DOHH2 (cell line): ENCODE measurements around the gene ADAMTS2.

ENCODE experiments used
- H3F3A ChIP-seq: fragments of 200-600 bp; sonication (generic), shearing (Covaris generic); 2 replicates; pipeline ENCODE4 v1.6.0; 2016; ENCODE audit warnings: antibody characterized with exemption, mild to moderate bottlenecking; ENCODE audit not compliant: control insufficient read depth, insufficient read depth
- H3K27ac ChIP-seq: fragments of 200-600 bp; sonication (generic); 2 replicates; pipeline ENCODE4 v1.5.1; 2014; ENCODE audit warnings: low read depth, mild to moderate bottlenecking, low read length, moderate library complexity
- H3K27me3 ChIP-seq: fragments of 200-600 bp; sonication (generic); 2 replicates; pipeline ENCODE4 v1.6.1; 2014; ENCODE audit warnings: mild to moderate bottlenecking, low read length, mixed read lengths; ENCODE audit not compliant: control insufficient read depth
- H3K36me3 ChIP-seq: fragments of 200-600 bp; sonication (generic); 2 replicates; pipeline ENCODE4 v1.6.1; 2014; ENCODE audit warnings: mild to moderate bottlenecking, low read length, moderate library complexity, mixed read lengths; ENCODE audit not compliant: control insufficient read depth
- H3K4me1 ChIP-seq: fragments of 200-600 bp; sonication (generic); 2 replicates; pipeline ENCODE4 v1.6.1; 2014; ENCODE audit warnings: mild to moderate bottlenecking, low read length, mixed read lengths; ENCODE audit not compliant: control insufficient read depth
- H3K4me2 ChIP-seq: fragments of 200-600 bp; sonication (generic); 2 replicates; pipeline ENCODE4 v1.6.0; 2014; ENCODE audit warnings: mild to moderate bottlenecking, low read length, moderate library complexity
- H3K4me3 ChIP-seq: fragments of 200-600 bp; sonication (generic); 2 replicates; pipeline ENCODE4 v1.5.1; 2014; ENCODE audit warnings: mild to moderate bottlenecking, low read length, mixed read lengths
- H3K79me2 ChIP-seq: fragments of 200-600 bp; sonication (generic); 2 replicates; pipeline ENCODE4 v1.6.1; 2014; ENCODE audit warnings: mild to moderate bottlenecking, low read length, mixed read lengths; ENCODE audit not compliant: control insufficient read depth
- H3K9me2 ChIP-seq: fragments of 200-600 bp; sonication (generic); replicated peaks from 2 replicates; pipeline ENCODE4 v1.6.1; 2014; ENCODE audit warnings: mild to moderate bottlenecking, low read length, mixed read lengths; ENCODE audit not compliant: control insufficient read depth
- H3K9me3 ChIP-seq: fragments of 200-600 bp; sonication (generic); 2 replicates; pipeline ENCODE4 v1.6.1; 2014; ENCODE audit warnings: antibody characterized with exemption, low read length, mixed read lengths; ENCODE audit not compliant: control insufficient read depth, insufficient read depth
- H4K20me1 ChIP-seq: fragments of 200-600 bp; sonication (generic); 2 replicates; pipeline ENCODE4 v1.6.0; 2014; ENCODE audit warnings: low read depth, mild to moderate bottlenecking, antibody characterized with exemption, low read length, moderate library complexity; ENCODE audit not compliant: control insufficient read depth, insufficient read depth
- CTCF ChIP-seq: fragments of 200-600 bp; sonication (generic); IDR thresholded peaks from one replicate; pipeline ENCODE4 v1.5.1; 2014; ENCODE audit warnings: antibody characterized with exemption, mild to moderate bottlenecking, low read depth, low read length; ENCODE audit not compliant: poor library complexity, severe bottlenecking
- EZH2phosphoT487 ChIP-seq: fragments of 200-600 bp; sonication (generic); IDR thresholded peaks from 2 replicates; pipeline ENCODE4 v1.6.1; 2017; ENCODE audit warnings: borderline replicate concordance, mild to moderate bottlenecking, antibody characterized with exemption, low read length, moderate library complexity, mixed read lengths

The ADAMTS2 gene

DNA sequence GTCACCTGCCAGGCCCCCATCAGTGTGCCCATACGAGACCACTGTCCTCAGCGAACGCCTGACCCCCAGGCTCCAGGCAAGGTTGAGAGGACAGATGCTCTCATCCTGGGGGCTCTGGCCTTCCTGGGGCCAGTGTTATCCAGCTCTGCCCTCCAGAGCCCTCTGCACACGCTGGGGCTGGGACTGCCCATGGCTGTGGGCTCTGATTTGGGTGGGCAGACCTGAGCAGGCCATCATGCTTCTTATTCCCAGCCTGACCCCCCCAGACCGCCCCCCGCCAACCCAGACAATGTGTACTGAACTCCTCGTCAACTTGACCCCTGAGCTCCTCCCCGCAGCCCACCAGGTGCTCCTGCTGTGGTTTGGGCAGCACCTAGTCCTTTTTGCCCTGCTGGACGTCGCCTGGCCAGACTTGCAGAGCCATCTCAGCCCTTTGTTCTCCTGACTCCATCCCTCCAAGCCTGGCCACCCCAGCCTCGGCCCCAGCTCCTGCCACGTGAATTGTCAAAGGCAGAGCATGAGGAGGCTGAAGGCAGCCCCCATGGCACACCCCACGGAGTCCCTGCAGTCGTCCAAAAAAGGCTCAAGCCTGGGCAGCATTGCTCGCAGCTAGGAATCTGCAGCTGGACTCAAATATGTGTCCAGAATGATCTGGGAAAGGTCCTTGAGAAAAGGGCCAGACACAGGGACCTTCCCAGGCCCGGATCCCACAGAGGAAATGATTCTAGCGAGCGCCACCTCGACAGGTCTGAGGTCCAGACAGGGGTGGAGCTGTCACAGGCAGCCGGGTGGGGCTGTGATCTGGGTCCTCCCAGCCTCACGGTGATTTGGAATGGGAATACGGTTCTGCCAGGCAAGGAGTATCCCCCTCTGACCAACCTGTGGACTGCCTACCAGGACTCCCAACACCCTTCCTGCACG is 87.0 kb downstream of the ADAMTS2 start:
- Histone ChIP-seq H3K4me1 (no peaks in the 10 kb centered on the region), H3F3A (no peaks in the 10 kb centered on the region), H3K9me2 (no peaks in the 10 kb centered on the region), H4K20me1 (no peaks in the 10 kb centered on the region), H3K27ac (no peak overlapping the region), H3K27me3 (no peaks in the 10 kb centered on the region), H3K4me3 (no peak overlapping the region), H3K79me2 (no peaks in the 10 kb centered on the region), H3K36me3 (no peaks in the 10 kb centered on the region), H3K9me3 (no peaks in the 10 kb centered on the region), H3K4me2 (no peak overlapping the region)
- no peak for TF ChIP-seq EZH2phosphoT487
- TF ChIP-seq CTCF, result no peak

GRCh38 chr5:179257176-179257682 is 88.0 kb downstream of the ADAMTS2 start:
- Histone ChIP-seq H3K4me2 (no peak overlapping the region), H3K27me3 (no peaks in the 10 kb centered on the region), H4K20me1 (no peaks in the 10 kb centered on the region), H3K4me3 (no peak overlapping the region), H3K27ac (no peak overlapping the region), H3F3A (no peaks in the 10 kb centered on the region), H3K9me2 (no peaks in the 10 kb centered on the region), H3K9me3 (no peaks in the 10 kb centered on the region), H3K4me1 (no peaks in the 10 kb centered on the region), H3K79me2 (no peaks in the 10 kb centered on the region), H3K36me3 (no peaks in the 10 kb centered on the region)
- TF ChIP-seq CTCF (no peak), EZH2phosphoT487 (no peak)

DNA sequence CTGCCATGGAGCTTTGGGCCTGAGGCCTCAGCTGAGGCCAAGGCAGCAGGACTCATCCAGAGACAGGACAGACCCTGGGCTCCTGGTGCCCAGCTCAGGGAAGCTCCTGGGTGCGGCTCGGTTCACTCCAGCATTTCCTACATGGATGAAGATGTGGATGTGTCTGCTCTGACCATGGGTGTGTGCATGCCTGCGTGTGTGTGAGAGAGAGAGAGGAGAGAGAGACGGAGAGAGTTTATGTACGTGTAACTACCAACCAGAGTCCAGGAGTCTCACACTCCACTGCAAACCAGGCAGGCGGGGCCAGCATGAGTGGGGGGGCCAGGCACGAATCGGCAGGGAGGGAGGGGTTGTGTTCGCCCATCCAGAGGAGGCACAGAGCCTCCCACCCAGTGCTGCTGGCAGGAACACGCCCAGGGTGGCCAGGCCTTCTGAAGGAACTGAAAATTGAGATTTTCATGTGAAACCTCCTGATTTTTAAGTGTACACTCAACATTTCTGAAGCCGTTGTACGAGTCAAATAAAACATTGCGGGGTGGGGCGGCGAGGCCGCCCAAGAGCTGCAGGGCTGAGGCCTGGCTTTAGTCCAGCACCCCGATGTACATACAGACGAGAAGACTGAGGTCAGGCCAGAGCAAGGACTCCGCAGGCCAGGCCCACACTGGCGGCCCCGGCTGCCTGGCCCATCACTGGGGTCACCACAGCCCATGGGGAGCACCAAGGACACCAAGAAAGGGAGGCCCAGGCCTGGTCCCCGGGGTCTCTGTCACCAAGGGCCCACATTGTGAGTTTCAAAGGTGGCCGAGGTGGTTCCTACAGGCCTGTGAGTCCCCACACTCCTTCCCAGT is 88.7 kb downstream of the ADAMTS2 start:
- TF ChIP-seq CTCF, result no peak
- no peak for TF ChIP-seq EZH2phosphoT487
- Histone ChIP-seq H3K27ac (no peak overlapping the region), H3K9me3 (no peaks in the 10 kb centered on the region), H3F3A (no peaks in the 10 kb centered on the region), H3K9me2 (no peaks in the 10 kb centered on the region), H3K4me2 (no peak overlapping the region), H3K36me3 (no peaks in the 10 kb centered on the region), H3K4me1 (no peaks in the 10 kb centered on the region), H4K20me1 (no peaks in the 10 kb centered on the region), H3K79me2 (no peaks in the 10 kb centered on the region), H3K27me3 (no peaks in the 10 kb centered on the region), H3K4me3 (no peak overlapping the region)
